NT2/D1 (cell line): Measurements from ENCODE around the gene FAIM2.

Experiments used
- DNase-seq: peaks from one replicate; pipeline ENCODE4 v3.0.0-alpha.2; 2011; ENCODE audit warnings: low read depth, low spot score
- H3K27me3 ChIP-seq: 2 replicates; pipeline ENCODE4 v1.6.0; 2011; ENCODE audit warnings: mild to moderate bottlenecking; ENCODE audit not compliant: insufficient read length, insufficient read depth
- H3K36me3 ChIP-seq: 2 replicates; pipeline ENCODE4 v1.6.1; 2011; ENCODE audit warnings: mild to moderate bottlenecking, low read length, mixed read lengths; ENCODE audit not compliant: insufficient read depth, insufficient read length
- H3K4me1 ChIP-seq: 2 replicates; pipeline ENCODE4 v1.5.1; 2011; ENCODE audit not compliant: insufficient read depth, insufficient read length
- H3K4me3 ChIP-seq: 2 replicates; pipeline ENCODE4 v1.5.1; 2011; ENCODE audit warnings: low read depth; ENCODE audit not compliant: insufficient read length
- H3K9ac ChIP-seq: 2 replicates; pipeline ENCODE4 v1.6.0; 2011; ENCODE audit warnings: low read depth; ENCODE audit not compliant: insufficient read length
- H3K9me3 ChIP-seq: 2 replicates; pipeline ENCODE4 v1.5.1; 2011; ENCODE audit warnings: mild to moderate bottlenecking, low read length; ENCODE audit not compliant: insufficient read depth
- SUZ12 ChIP-seq: IDR thresholded peaks from 2 replicates; pipeline ENCODE4 v1.6.1; 2011; ENCODE audit not compliant: insufficient read length, insufficient read depth; ENCODE audit errors: extremely low read depth
- YY1 ChIP-seq: IDR thresholded peaks from 2 replicates; pipeline ENCODE4 v1.6.1; 2011; ENCODE audit not compliant: insufficient read length, insufficient read depth
- ZNF274 ChIP-seq: IDR thresholded peaks from 2 replicates; pipeline ENCODE4 v1.6.1; 2011; ENCODE audit warnings: mild to moderate bottlenecking, low read depth, low read length

FAIM2 gene

DNA sequence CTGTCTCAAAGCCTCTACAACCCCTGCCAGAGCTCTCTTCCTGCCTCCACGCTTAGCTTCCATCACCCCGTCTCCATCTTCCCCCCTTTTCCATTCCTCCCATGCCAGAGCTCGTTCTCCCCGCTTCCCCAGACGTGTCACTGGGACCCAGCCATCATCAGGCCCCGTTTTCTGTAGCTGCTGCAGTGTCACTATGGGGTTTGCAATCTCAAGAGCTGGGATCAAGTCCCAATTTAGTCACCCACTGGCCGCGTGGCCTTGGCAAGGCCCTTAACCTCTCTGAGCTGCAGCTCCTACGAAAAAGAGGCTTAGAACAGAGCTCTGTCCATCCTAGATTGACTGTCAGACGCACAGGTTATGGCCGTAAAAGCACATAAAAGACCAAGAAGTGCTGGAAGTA is 901 bp upstream of the FAIM2 start:
- Histone ChIP-seq H3K4me1 (peaks cover 12% of the 10 kb centered on the region), H3K36me3 (no peaks in the 10 kb centered on the region), H3K9me3 (no peaks in the 10 kb centered on the region), H3K9ac (no peak overlapping the region), H3K27me3 (peaks cover 25% of the 10 kb centered on the region), H3K4me3 (no peak overlapping the region)
- TF ChIP-seq ZNF274 (no peak), YY1 (no peak), SUZ12 (no peak)
- no peak for DNase-seq

DNA sequence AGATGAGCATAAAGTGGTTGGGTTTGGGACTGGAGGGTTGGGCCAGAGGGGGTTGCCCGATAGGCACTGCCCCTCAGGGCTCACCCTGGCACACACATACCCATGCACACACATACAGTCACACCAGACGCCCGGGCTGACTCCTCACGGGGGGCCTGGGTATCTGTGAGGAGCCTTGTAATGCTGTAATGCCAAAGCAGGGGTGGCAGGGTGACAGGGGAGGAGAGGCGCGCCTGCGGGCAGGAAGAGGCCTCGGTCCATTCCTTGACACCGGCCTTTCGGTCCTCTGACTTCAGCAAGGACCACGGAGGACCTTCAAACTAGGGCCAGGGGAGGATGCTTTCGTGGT is 375 bp downstream of the FAIM2 start:
- H3K4me3 ChIP-seq: no peak overlapping the region
- no peaks in the 10 kb centered on the region for H3K36me3 ChIP-seq
- peaks cover 25% of the 10 kb centered on the region for H3K27me3 ChIP-seq
- TF ChIP-seq YY1: no peak
- no peak for TF ChIP-seq ZNF274
- no peak for TF ChIP-seq SUZ12
- no peaks in the 10 kb centered on the region for H3K9me3 ChIP-seq
- DNase-seq: no peak
- H3K4me1 ChIP-seq: peaks cover 12% of the 10 kb centered on the region
- peak overlapping the region; percentile 39 for H3K9ac ChIP-seq

DNA sequence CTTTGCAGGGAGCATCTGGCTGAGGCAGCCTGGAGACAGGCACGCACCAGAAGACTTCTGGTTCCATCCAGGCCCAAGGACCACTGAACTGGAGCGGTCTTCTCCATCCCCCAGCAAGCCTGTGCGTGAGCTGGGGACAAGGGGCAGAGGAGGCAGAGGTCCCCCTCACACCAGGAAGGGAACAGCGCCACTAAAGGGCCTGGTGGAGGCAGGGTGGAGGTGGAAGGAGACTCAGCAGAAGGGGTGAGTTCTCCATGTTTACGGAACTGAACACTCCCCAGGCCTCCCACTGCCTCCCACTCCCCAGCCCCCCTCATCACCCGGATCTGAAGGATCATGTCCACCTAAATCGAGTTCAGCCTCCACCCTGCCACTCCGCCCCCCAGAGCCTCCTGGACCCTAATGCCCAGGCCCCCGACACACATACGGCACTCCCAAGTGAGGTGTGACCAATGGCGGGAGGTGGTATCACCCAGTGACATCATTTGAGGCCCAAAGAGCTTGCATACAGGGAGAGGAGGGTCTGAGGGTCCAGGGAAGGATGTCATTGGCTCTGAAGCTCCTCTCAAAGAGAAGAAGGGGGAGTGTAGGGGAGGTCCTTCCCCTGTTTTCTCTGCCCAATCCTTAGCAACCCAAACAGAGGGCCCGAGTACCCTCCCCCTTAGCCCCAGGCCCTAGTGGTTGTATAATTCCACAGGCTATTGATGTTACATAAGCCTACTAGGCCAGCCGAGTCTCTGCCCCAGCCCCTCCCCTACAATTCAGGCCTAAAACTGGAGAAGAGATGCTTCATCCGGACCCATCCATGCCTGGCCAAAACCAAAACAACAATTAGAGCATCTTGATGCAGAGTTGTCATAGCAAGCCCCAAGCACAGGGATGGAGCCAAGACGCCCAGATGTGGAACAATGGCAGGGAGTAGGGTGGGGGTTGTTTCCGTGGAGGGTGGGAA is 1.0 kb downstream of the FAIM2 start:
- H3K4me1 ChIP-seq: peaks cover 12% of the 10 kb centered on the region

GRCh38 chr12:49901986-49902385 is 1.7 kb downstream of the FAIM2 start:
- Histone ChIP-seq H3K4me3 (no peak overlapping the region), H3K4me1 (peaks cover 12% of the 10 kb centered on the region), H3K36me3 (no peaks in the 10 kb centered on the region), H3K9ac (no peak overlapping the region), H3K9me3 (no peaks in the 10 kb centered on the region), H3K27me3 (peaks cover 25% of the 10 kb centered on the region)
- TF ChIP-seq YY1 (no peak), ZNF274 (no peak), SUZ12 (no peak)
- no peak for DNase-seq

More for the DNA sequence above, 1.0 kb downstream of the FAIM2 start:
- no peak overlapping the region for H3K4me3 ChIP-seq
- no peaks in the 10 kb centered on the region for H3K36me3 ChIP-seq
- TF ChIP-seq ZNF274: no peak
- TF ChIP-seq SUZ12: no peak
- TF ChIP-seq YY1: no peak
- DNase-seq: no peak
- no peak overlapping the region for H3K9ac ChIP-seq
- H3K9me3 ChIP-seq: no peaks in the 10 kb centered on the region
- H3K27me3 ChIP-seq: peaks cover 25% of the 10 kb centered on the region

GRCh38 chr12:49901026-49901425 is 2.7 kb downstream of the FAIM2 start:
- H3K4me3 ChIP-seq: no peak overlapping the region
- peaks cover 12% of the 10 kb centered on the region for H3K4me1 ChIP-seq
- H3K9ac ChIP-seq: no peak overlapping the region
- peaks cover 25% of the 10 kb centered on the region for H3K27me3 ChIP-seq
- TF ChIP-seq SUZ12 (no peak), ZNF274 (no peak), YY1 (no peak)
- no peak for DNase-seq
- no peaks in the 10 kb centered on the region for H3K36me3 ChIP-seq
- no peaks in the 10 kb centered on the region for H3K9me3 ChIP-seq

- Histone ChIP-seq H3K27me3 (peaks cover 22% of the 10 kb centered on the region), H3K4me3 (no peak overlapping the region), H3K4me1 (peaks cover 18% of the 10 kb centered on the region), H3K36me3 (no peaks in the 10 kb centered on the region), H3K9me3 (no peaks in the 10 kb centered on the region), H3K9ac (no peak overlapping the region)
- TF ChIP-seq YY1: no peak
- TF ChIP-seq ZNF274: no peak
- TF ChIP-seq SUZ12: no peak
- DNase-seq: no peak
Measured at GRCh38 chr12:49900371-49900770, 3.3 kb downstream of the FAIM2 start.

DNA sequence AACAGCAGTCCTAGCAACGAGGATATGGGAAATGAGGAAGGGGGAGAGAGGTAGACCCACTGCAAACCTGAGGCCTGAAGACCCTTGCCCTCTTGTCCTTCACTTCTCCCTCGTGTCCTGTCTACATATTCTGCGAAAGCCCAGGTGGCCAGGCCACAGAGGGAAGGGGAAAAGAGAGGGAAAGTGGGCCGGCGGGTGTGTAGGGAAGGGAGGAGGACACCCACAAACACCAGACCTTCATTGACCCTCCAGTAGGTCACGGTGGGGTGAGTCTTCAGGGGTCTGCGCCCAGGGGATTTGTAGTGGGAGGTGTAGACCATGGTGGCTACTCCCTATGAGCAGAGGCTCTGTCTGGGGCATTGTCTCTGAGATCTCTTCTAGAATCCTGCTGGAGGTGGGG is 3.8 kb downstream of the FAIM2 start:
- Histone ChIP-seq H3K4me1 (peaks cover 22% of the 10 kb centered on the region), H3K9ac (no peak overlapping the region), H3K4me3 (no peak overlapping the region), H3K36me3 (no peaks in the 10 kb centered on the region), H3K9me3 (no peaks in the 10 kb centered on the region), H3K27me3 (peaks cover 21% of the 10 kb centered on the region)
- TF ChIP-seq YY1 (no peak), SUZ12 (no peak), ZNF274 (no peak)
- DNase-seq: no peak
